WI38 (cell line): Measurements from ENCODE around the gene KCNC4.

Source experiments
- H3K4me3 ChIP-seq: 2 replicates; pipeline ENCODE4 v1.5.1; 2011; ENCODE audit warnings: low read depth, mild to moderate bottlenecking, control low read depth, low read length
- CTCF ChIP-seq: IDR thresholded peaks from 2 replicates; pipeline ENCODE4 v1.5.1; 2012; ENCODE audit warnings: low read depth, mild to moderate bottlenecking, control low read depth, low read length

KCNC4 gene

GRCh38 chr1:110241516-110241915 lies 31.4 kb downstream of the KCNC4 start:
- no peak for TF ChIP-seq CTCF
- no peak overlapping the region for H3K4me3 ChIP-seq

- TF ChIP-seq CTCF: no peak
- no peak overlapping the region for H3K4me3 ChIP-seq
Observed at GRCh38 chr1:110242062-110242461, 31.9 kb downstream of the KCNC4 start.

- TF ChIP-seq CTCF: no peak
- no peak overlapping the region for H3K4me3 ChIP-seq
Observed at GRCh38 chr1:110242731-110243130, 32.6 kb downstream of the KCNC4 start.

- H3K4me3 ChIP-seq: no peak overlapping the region
- TF ChIP-seq CTCF: no peak
Observed at GRCh38 chr1:110243146-110243545, 33.0 kb downstream of the KCNC4 start.

GRCh38 chr1:110243574-110243973 lies 33.5 kb downstream of the KCNC4 start:
- H3K4me3 ChIP-seq: no peak overlapping the region
- TF ChIP-seq CTCF: no peak

- H3K4me3 ChIP-seq: no peak overlapping the region
- TF ChIP-seq CTCF: no peak
Observed at GRCh38 chr1:110245876-110246620, 35.9 kb downstream of the KCNC4 start.

- TF ChIP-seq CTCF: no peak
- H3K4me3 ChIP-seq: no peak overlapping the region
Observed at GRCh38 chr1:110248746-110249145, 38.6 kb downstream of the KCNC4 start.
